NCI-H446 treated with DMSO at 0.1 percent for 48 hours (cell line): ENCODE results near the gene CHPF.

ENCODE experiments used
- DNase-seq: peaks from one replicate; lab custom pipeline; 2025; lab: John Stamatoyannopoulos, UW

Gene CHPF

GRCh38 chr2:219567791-219568361 is 24.3 kb upstream of the CHPF start:
- DNase-seq, result no peak

GRCh38 chr2:219567131-219567530 is 23.5 kb upstream of the CHPF start:
- no peak for DNase-seq

GRCh38 chr2:219566640-219567039 is 23.0 kb upstream of the CHPF start:
- no peak for DNase-seq

GRCh38 chr2:219565130-219566080 is 21.8 kb upstream of the CHPF start:
- no peak for DNase-seq

- DNase-seq, result no peak
Observed at GRCh38 chr2:219563271-219563928, 19.8 kb upstream of the CHPF start.

DNA sequence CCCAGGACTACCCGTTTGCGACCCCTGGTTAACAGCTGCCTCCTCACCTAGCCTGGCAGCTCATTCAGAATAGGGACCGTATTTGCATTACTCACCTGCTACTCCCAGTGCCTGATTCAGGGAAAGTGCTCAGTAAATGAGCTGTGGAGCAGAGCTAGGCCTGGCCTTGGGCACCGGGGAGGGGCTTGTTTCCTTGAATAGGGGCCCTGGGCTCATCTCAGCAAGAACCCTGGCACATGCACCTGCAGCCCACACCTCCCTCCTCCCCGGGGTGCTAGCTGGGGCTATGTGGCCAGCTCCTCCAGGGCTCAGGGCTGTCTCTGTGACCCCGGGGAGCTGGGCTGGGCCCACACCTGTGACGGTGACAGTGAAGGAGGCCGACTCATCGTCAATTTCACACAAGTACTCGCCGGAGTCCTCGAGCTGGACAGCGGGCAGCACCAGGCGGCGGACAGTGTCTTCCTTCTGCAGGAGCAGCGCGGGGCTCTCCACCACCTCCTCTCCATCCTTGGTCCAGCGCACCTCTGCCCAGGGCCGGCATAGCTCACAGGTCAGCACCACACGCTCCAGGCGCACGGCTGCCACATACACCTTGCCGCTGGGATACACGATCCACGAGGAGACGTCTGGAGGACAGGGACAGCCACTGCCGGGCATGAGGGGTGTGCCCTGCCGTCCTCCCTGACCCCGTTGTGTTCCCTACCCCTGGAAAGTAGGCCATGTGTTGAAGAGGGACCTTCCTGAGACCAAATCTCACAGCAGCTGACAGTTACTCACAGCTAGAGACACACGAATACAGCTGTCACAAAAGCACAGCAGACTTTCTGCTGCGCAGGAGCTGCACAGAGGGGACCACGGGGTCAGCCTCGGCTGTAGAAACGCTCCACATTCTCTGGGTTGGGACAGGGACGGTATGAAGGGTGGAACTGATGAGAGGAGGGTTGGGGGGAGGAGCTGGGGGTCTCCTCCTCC is 18.7 kb upstream of the CHPF start:
- DNase-seq, result no peak

DNA sequence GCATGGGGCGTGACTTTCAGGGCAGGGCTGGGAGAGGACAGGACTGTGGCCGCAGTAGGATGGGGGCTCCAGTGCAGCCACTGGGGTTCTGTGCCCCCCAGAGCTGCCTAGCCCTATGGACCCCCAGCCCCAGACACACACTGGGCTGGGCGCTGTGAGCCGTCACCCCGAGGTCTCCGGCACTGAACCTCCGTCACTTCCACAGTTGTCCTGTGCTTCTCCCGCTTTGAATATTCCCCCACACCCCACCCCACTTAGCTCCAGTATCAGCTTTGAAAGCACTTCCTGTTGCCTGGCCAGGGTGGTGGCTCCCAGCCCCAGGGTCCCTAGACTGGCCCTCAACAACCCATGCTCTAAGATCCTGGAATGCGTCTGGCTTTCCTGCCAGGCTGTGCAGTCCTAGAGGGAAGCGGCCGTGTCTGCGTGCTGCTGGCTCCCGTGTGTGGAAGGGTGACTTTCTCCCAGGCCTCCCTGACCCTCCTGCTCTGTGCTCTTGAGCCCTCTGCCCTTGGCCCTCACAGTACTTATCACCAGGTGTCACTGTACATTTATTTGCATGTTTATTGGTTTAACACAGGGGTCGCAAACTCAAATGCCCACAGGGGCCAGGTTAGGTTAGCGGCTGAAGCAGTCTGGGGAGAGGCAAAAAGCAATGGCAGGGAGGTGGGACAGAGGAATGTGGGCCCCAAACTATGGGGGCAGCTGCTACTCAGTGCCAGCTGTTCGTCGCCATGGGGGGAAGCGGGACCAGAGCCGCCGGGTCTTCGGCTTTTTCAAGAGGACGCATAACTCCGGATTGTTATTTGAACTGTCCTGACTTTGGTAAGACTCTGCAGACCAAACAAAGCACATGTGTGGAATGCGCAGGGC is 17.8 kb upstream of the CHPF start:
- DNase-seq, result no peak

GRCh38 chr2:219560893-219561178 is 17.2 kb upstream of the CHPF start:
- DNase-seq, result no peak

- DNase-seq, result no peak
Observed at GRCh38 chr2:219560037-219560892, 16.7 kb upstream of the CHPF start.

DNA sequence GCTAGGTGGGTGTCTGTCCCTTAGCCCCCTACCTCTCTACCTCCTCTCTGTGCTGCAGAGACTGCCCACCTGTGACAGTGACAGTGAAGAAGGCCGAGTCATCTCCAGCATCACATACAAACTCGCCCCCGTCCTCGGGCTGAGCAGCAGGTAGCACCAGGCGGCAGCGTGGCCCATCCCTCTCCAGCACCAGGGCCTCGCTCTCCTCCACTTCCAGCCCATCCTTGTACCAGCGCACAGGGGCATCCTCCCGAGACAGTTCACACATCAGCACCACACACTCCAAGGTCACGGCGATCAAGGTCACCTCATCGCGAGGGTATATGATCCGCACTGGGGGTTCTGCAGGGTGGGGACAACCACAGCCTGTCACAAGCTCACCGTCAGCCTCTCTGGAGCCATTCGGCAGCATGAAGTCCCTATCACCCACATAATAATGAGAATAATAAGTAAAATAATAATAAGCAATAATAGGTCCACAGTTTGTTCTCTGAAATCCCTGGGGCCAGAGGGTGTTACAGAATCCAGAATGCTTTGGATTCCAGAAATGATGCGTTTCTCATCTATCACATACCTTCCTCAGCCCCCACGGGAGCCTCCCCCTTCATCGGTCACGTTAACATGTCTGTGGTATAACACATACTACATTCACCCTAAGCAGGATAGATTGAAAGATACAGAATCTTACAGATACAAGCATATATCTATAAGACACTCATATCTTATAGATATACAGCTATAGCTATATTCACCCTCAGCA is 15.7 kb upstream of the CHPF start:
- DNase-seq, result no peak

- no peak for DNase-seq
Observed at GRCh38 chr2:219557791-219558785, 14.5 kb upstream of the CHPF start.

DNA sequence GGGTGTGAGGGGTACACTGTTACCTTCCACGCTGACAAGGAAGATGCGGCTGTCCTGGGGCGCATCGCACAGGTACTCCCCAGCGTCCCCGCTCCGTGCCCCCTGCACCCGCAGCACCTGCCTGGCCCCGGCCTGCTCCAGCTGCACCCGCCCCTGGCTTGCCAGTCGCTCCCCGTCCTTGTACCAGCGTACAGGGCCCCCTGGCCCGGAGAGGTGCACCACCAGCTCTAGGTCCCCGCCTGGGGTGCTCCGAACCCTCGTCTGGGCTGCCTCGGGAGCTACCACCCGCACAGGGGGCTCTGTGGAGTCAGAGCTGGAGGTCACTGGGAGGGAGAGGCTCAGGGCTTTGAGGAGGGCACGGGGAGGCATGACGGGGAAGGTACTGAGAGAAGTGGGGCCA is 13.7 kb upstream of the CHPF start:
- DNase-seq, result no peak

DNA sequence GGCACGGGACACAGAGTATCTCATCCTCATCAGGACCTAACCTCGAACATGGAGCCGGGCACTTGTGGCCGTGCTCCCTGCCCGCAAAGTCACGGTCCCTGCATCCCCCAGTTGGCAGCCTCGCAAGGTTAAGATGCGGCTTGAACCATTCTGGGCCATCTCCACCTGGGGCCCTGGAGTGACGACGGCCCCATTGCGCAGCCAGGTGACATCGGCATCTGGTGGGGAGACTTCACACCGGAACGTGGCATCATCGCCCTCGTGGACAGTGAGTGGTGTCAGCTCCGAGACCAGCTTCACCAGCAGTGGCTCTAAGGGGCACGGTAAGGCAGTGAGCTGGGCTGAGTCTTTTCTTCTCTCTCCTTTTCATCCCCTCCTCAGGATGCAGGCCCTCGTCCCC is 12.8 kb upstream of the CHPF start:
- DNase-seq, result no peak

GRCh38 chr2:219555956-219556355 is 12.3 kb upstream of the CHPF start:
- no peak for DNase-seq

DNA sequence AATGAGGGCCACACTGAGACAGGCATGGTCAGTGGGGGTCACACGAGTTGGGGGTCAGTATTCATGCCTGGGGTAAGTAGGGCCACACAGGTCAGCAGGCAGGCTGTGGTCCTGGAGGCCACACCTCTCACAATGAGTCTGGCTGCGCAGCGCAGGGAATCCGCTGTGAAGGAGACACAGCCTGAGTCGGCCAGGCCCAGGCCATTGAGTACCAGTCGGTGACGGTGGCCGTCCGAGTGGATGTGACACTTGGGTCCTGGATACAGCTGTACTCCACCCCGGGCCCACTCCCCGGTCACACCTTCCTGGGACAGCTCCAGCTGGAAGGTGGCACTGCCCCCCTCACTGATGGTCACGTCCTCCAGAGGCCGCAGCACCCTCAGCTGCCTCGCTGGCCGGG is 10.7 kb upstream of the CHPF start:
- no peak for DNase-seq

DNA sequence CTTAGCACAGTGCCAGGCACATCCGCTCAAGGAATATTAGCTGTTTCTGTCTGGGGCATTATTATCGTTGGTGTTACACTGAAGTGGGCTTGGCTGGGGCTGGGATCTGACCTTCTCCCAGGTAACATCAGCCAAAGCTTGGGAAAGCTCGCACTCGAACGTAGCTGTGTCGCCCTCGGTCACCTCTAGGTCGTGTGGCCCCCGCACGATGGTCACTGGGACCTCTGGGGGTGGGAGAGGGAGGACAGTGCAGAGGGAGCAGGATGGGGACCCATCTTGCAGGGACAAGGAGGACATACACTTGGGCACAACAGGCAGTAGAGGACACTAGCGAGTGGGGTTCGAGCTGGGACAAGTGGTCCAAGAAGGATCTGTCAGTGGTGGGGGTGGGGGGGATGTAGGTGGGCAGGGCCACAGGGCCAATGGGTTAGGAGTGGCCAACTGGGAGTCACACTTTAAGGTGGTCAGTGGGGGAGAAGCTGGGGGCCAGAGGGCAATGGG is 9.9 kb upstream of the CHPF start:
- DNase-seq, result no peak

DNA sequence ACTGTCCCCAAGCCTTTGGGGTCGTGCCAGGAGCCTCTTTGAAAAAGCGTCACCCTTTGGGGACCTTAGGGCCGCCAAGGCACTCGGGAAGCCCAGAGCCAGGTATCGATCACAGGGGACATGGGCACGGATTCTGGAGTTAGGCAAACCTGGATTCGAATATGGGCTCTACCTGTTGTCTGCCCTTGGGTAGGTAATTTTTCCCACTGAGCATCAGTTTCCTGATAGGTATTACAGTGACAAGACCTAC is 9.5 kb upstream of the CHPF start:
- DNase-seq, result no peak
